Smooth muscle cell (in vitro differentiated cells): ENCODE results near the gene BASP1. TPM values are rescaled to one million over a fixed set of nuclear protein-coding genes. Genes with fewer than 3 reads are reported as not detected.

Experiments used
- DNase-seq: peaks from one replicate; lab custom pipeline; 2025; ENCODE audit not compliant: unreplicated experiment; lab: John Stamatoyannopoulos, UW
- H2AFZ ChIP-seq: fragments of 200-600 bp; sonication (generic); 2 replicates; pipeline ENCODE4 v1.6.0; 2016; ENCODE audit warnings: antibody characterized with exemption, low read depth, mild to moderate bottlenecking
- H3F3A ChIP-seq: fragments of 200-600 bp; sonication (generic); 2 replicates; pipeline ENCODE4 v1.6.0; 2017; ENCODE audit warnings: antibody characterized with exemption, low read depth
- H3K27ac ChIP-seq: fragments of 200-600 bp; sonication (generic); 2 replicates; pipeline ENCODE4 v1.5.1; 2016; ENCODE audit warnings: low read depth, mild to moderate bottlenecking
- H3K27me3 ChIP-seq: fragments of 200-600 bp; sonication (generic); 2 replicates; pipeline ENCODE4 v1.6.1; 2016; ENCODE audit warnings: low read depth, mild to moderate bottlenecking
- H3K36me3 ChIP-seq: fragments of 200-600 bp; sonication (generic); 2 replicates; pipeline ENCODE4 v1.5.1; 2016; ENCODE audit warnings: low read depth
- H3K4me1 ChIP-seq: fragments of 200-600 bp; sonication (generic); 2 replicates; pipeline ENCODE4 v1.5.1; 2016; ENCODE audit warnings: low read depth
- H3K4me2 ChIP-seq: fragments of 200-600 bp; sonication (generic); 2 replicates; pipeline ENCODE4 v1.6.0; 2016; ENCODE audit warnings: mild to moderate bottlenecking
- H3K4me3 ChIP-seq: fragments of 200-600 bp; sonication (generic); 2 replicates; pipeline ENCODE4 v1.5.1; 2016; ENCODE audit warnings: mild to moderate bottlenecking
- H3K79me2 ChIP-seq: fragments of 200-600 bp; sonication (generic); 2 replicates; pipeline ENCODE4 v1.6.0; 2016; ENCODE audit warnings: low read depth, mild to moderate bottlenecking
- H3K9ac ChIP-seq: fragments of 200-600 bp; sonication (generic); 2 replicates; pipeline ENCODE4 v1.6.0; 2016; ENCODE audit warnings: low read depth
- H3K9me3 ChIP-seq: fragments of 200-600 bp; sonication (generic); replicated peaks from 2 replicates; pipeline ENCODE4 v1.5.1; 2016; ENCODE audit warnings: low read depth
- H4K20me1 ChIP-seq: fragments of 200-600 bp; sonication (generic); 2 replicates; pipeline ENCODE4 v1.6.0; 2016; ENCODE audit warnings: low read depth
- WGBS: methylation state at CpG from one replicate; pipeline ENCODE4 v1.1.7; 2016; ENCODE audit warnings: low lambda C conversion rate; 5-methylcytosine and 5-hydroxymethylcytosine counted together
- polyA plus RNA-seq: library from polyadenylated mRNA; unstranded; fragments of >200 nt; fragmentation: Nextera tagmentation; extraction: Ambion mirVana; gene quantifications from 2 replicates; pipeline ENCODE4 v1.2.1, GENCODE V29; 2016
- total RNA-seq: library from RNA; depleted of rRNA; stranded (reverse); fragments of >200 nt; gene quantifications from 2 replicates; pipeline ENCODE4 v1.2.3, GENCODE V29; 2014
- TF ChIP-seq, protein P1 (sequence below): fragments of 200-600 bp; sonication (generic); IDR thresholded peaks from 2 replicates; pipeline ENCODE4 v1.5.1; 2017; ENCODE audit warnings: borderline replicate concordance, mild to moderate bottlenecking, antibody characterized with exemption; ENCODE audit not compliant: insufficient read depth, poor library complexity, severe bottlenecking

The BASP1 gene
- total and polyA plus RNA-seq, 2 experiments from 2014 or later: 194 to 304 TPM

DNA sequence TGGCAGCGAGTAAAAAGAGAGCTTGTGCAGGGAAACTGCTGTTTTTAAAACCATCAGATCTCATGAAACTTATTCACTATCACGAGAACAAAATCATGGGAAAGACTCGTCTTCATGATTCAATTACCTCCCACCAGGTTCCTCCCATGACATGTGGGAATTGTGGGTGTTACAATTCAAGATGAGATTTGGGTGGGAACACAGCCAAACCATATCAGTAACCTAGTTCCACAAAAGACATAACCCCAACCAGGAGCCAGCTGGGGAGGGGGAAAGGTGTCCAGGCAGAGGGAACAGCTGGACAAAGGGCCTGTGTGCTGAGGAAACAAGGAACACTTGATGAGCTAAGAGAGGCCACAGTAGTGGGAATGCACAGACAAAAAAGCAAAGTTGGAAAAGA lies 71.1 kb downstream of the BASP1 start:
- H3K9me3 ChIP-seq: no peaks in the 10 kb centered on the region
- no peak overlapping the region for H3K4me2 ChIP-seq
- H3K4me3 ChIP-seq: no peak overlapping the region
- TF ChIP-seq, protein P1, sequence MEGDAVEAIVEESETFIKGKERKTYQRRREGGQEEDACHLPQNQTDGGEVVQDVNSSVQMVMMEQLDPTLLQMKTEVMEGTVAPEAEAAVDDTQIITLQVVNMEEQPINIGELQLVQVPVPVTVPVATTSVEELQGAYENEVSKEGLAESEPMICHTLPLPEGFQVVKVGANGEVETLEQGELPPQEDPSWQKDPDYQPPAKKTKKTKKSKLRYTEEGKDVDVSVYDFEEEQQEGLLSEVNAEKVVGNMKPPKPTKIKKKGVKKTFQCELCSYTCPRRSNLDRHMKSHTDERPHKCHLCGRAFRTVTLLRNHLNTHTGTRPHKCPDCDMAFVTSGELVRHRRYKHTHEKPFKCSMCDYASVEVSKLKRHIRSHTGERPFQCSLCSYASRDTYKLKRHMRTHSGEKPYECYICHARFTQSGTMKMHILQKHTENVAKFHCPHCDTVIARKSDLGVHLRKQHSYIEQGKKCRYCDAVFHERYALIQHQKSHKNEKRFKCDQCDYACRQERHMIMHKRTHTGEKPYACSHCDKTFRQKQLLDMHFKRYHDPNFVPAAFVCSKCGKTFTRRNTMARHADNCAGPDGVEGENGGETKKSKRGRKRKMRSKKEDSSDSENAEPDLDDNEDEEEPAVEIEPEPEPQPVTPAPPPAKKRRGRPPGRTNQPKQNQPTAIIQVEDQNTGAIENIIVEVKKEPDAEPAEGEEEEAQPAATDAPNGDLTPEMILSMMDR: no peak
- no peaks in the 10 kb centered on the region for H4K20me1 ChIP-seq
- no peaks in the 10 kb centered on the region for H3K36me3 ChIP-seq
- DNase-seq: no peak
- H2AFZ ChIP-seq: no peak overlapping the region
- H3K27ac ChIP-seq: no peak overlapping the region
- H3K4me1 ChIP-seq: no peaks in the 10 kb centered on the region
- 95% methylated on average over 3 of the region's 3 CpGs for WGBS
- no peaks in the 10 kb centered on the region for H3F3A ChIP-seq
- no peak overlapping the region for H3K9ac ChIP-seq
- no peaks in the 10 kb centered on the region for H3K79me2 ChIP-seq
- H3K27me3 ChIP-seq: no peaks in the 10 kb centered on the region

DNA sequence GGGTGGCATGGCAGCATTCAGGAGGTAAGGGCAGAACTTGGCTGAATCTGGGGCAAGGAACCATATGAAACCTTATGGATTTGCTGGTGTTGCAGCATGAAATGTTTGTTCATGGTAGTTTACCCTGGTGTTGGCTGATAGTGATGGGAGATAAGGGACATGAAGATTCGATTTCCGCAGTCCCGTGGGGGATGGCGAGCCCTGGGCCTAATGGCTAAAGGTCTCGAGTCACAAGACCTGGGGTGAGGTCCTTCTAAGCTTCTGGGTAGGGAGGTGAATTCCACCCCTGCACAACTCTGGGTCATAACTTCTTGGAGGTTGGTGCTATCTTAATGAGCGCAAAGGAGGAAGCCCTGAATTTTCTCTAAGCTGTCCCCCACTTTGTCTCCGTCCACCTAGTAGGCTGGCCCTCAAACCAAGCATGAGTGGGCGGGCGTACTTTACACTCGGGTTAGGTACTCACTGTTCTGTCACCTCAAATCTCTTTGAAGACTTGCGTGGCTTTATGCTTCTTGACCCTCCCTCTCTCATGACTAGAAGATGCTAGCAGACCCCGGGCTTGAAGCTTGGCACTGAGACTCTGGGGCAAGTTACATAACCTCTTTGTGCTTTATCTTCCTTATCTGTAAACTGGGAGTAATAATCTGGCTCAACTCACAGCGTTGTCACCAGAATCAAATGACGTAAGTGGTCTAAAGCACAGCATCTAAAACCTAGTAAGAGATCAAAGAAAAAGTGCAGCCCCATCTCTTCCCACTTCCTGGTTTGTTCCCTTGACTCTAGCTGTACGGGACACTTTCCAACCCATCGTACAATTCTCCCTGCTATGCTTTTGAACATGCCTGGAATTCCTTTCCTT lies 72.5 kb downstream of the BASP1 start:
- H3K79me2 ChIP-seq: no peaks in the 10 kb centered on the region
- H3K36me3 ChIP-seq: no peaks in the 10 kb centered on the region
- no peaks in the 10 kb centered on the region for H3F3A ChIP-seq
- H3K27ac ChIP-seq: no peak overlapping the region
- no peaks in the 10 kb centered on the region for H3K4me1 ChIP-seq
- H3K4me2 ChIP-seq: peak overlapping the region; percentile 1
- H3K9ac ChIP-seq: no peak overlapping the region
- WGBS: 69% methylated on average over 16 of the region's 16 CpGs
- TF ChIP-seq, protein P1: no peak
- no peaks in the 10 kb centered on the region for H4K20me1 ChIP-seq
- H3K9me3 ChIP-seq: no peaks in the 10 kb centered on the region
- H3K4me3 ChIP-seq: no peak overlapping the region
- H3K27me3 ChIP-seq: no peaks in the 10 kb centered on the region
- H2AFZ ChIP-seq: no peak overlapping the region
- no peak for DNase-seq

DNA sequence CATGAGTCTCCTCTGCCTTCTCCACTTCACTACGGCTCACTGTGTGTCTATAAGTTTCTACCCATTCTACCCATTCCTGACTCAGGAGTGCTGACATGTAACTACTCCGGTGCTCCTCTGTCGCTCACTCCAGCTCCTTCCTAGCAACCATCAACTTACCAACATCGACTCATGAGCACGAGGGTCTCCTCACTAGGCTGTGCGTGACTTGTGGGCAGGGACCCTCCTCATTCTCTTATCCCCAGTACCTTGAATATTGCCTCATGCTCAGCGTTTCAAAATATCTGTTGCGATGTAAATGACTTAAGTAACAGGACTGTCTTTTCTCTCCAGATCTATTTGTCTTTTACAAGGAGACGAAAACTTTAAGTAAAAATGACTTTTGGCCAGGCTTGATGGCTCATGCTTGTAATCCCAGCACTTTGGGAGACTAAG lies 73.1 kb downstream of the BASP1 start:
- Histone ChIP-seq H3K9ac (no peak overlapping the region), H3K36me3 (no peaks in the 10 kb centered on the region), H3K4me1 (no peaks in the 10 kb centered on the region), H3K4me2 (peak overlapping the region; percentile 1), H3K27me3 (no peaks in the 10 kb centered on the region), H3K79me2 (no peaks in the 10 kb centered on the region), H3F3A (no peaks in the 10 kb centered on the region), H3K4me3 (no peak overlapping the region), H2AFZ (no peak overlapping the region), H3K9me3 (no peaks in the 10 kb centered on the region), H3K27ac (no peak overlapping the region), H4K20me1 (no peaks in the 10 kb centered on the region)
- TF ChIP-seq, protein P1: no peak
- 78% methylated on average over 9 of the region's 9 CpGs for WGBS
- no peak for DNase-seq

DNA sequence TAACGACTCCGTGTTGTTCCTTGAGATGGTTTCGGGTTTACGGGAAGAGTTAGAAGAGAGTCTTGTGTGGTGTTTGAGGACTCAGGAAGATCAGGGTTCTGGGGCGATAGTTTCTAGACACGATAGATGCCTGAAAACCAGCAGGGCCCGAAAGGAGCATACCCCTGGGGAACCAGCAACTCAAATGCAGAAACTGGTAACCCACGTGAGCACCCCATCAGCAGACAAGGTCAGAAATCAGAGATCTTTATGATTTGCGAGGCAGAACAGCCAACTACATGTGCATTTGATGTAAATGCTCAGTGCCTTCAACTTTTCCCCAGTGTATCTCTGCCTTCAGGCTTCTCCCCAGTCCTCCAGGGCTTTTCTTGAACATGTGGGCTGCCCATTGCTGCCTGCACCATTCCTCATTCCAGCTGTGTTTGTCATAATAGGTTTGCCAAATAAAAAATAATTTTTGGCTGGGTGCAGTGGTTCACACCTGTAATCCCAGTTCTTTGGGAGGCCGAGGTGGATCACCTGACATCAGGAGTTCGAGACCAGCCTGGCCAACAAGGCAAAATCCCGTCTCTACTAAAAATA lies 75.1 kb downstream of the BASP1 start:
- Histone ChIP-seq H3K9ac (no peak overlapping the region), H4K20me1 (no peaks in the 10 kb centered on the region), H3K27ac (no peak overlapping the region), H2AFZ (no peak overlapping the region), H3F3A (no peaks in the 10 kb centered on the region), H3K4me2 (no peak overlapping the region), H3K4me3 (no peak overlapping the region), H3K79me2 (no peaks in the 10 kb centered on the region), H3K27me3 (no peaks in the 10 kb centered on the region), H3K9me3 (no peaks in the 10 kb centered on the region), H3K4me1 (no peaks in the 10 kb centered on the region), H3K36me3 (no peaks in the 10 kb centered on the region)
- TF ChIP-seq, protein P1: no peak
- WGBS: 92% methylated on average over 12 of the region's 12 CpGs
- DNase-seq: no peak
